HG03342 (cell line): ENCODE data around the gene NUAK1.

Source experiments
- ATAC-seq: cut with Tn5 transposase; IDR thresholded peaks from one replicate; pipeline ENCODE4 v1.9.1; 2021; ENCODE audit warnings: mild to moderate bottlenecking, moderate library complexity; ENCODE audit not compliant: unreplicated experiment

NUAK1 gene

DNA sequence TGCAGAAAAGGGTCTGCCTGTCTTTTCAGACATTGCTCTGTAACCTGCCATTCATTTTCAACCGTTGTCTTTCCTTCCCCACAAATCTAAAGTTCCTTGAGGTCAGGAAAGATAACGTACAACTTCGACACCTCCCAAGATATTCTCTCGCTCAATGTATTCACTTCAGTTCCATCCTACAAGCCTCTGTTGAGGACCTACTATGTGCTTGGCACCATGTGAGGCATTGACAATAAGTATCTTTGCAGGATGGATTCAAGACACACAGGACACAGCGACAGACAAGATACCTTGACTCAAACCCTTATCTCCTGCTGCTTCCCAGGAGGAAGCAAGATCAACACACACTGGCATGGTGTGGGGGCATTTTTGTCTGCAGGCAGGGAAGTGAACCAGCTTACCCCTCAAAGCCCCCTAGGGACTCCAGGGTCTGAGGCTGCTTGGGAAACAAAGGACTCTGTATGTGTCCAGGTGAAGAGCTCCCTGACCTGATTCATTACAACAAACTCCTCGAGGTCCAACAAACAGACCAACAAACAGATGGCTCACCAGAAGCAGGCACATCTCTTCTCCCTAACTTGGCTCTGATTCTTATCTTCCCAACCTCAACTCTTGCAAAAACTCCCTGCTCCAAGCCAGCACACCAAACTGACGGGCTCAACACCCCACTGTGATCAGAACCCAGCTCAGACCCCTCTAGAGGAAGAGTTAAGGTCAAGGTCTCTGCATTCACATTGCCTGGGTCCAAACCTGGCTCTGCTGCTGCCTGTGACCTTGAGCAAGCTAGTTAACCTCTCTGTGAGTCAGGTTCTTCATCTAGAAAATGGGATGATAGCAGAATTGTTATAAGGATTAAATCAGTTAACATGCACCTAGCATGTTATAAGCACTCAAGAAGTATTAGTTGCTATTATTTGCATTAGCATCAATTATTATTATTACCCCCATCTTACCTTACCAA, 6.3 kb downstream of the NUAK1 start:
- ATAC-seq = no peak

DNA sequence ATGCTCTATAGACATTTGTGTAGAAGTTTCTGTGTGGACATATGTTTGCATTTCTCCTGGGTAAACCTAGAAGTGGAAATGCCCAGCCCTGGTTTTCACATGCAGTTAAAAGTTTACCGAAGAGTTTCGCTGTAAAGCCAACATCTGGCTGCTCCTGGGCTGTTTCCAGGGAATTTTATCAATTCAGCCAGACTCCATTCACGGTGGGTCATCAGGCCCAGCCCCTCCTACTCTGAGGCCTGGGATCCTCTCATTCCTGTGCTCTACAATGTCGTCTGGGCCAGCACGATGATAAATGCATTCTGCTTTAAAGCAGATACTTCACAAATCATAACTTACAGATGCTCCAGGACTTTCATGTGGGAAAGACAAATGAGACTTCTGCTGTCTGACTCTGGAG, 7.1 kb downstream of the NUAK1 start:
- ATAC-seq = no peak

DNA sequence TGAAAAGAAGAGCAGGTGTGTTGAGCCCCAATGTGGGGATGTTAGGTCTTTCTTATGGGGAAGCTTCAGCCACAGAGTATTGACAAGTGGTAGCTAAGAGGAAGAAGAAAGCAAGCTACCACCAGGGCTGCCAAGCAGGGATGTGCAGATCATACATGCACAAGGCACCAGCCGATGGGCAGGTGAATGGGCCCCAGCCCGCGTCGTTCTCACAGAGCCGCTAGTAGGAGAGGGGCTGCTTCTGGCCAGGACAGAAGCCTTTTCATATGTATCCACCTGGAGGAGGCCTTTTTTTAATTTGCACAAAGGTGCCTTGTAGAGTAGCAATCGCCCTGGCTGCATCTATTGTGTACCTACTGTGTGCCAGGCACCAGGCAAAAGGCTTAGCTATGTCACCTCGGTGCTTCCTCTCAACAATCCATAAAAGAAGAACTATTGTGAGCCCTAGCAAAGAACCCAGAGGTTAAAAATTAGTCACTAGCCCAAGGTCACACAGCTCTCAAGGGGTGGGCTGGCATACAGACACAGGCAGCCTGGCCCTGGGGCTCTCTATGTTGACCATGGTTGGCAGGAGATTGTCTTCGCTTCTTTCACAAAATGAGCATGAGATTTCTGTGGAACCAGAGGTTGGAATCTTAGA, 8.2 kb downstream of the NUAK1 start:
- ATAC-seq = no peak

DNA sequence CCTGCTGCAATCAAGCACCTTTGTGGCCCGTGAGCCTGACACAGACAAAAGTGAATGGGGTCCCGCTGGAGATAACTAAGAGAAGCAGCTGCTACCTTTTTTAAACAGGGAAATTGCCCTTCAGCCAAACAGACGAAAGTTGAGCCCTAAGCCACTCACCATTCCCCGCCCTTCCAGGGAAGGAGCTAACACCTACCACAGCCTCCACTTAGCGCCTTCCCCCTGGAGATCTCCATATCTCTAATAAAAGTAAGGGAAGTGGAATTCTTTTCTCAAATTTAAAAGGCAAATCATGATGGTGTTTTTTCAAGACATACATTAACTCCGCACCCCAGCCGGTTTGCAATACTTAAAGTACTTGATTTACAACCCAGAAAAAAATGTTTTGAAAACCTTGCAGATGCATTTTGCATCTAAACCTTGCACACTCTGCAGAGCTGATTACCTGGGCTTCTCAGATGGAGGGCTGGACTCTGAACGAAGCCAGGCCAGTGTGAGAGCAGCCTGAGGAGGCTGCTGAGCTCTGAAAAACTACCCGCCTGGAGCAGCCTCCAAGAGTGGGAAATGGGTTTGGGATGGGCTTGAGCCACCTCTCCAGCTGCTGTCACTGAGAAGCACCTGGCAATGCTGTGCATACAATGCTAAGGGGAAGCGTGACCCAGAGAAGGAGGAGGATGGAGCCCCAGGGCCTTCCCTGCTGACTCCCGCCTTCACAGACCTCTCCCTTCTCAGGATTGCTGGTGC, 10.0 kb downstream of the NUAK1 start:
- ATAC-seq = no peak

DNA sequence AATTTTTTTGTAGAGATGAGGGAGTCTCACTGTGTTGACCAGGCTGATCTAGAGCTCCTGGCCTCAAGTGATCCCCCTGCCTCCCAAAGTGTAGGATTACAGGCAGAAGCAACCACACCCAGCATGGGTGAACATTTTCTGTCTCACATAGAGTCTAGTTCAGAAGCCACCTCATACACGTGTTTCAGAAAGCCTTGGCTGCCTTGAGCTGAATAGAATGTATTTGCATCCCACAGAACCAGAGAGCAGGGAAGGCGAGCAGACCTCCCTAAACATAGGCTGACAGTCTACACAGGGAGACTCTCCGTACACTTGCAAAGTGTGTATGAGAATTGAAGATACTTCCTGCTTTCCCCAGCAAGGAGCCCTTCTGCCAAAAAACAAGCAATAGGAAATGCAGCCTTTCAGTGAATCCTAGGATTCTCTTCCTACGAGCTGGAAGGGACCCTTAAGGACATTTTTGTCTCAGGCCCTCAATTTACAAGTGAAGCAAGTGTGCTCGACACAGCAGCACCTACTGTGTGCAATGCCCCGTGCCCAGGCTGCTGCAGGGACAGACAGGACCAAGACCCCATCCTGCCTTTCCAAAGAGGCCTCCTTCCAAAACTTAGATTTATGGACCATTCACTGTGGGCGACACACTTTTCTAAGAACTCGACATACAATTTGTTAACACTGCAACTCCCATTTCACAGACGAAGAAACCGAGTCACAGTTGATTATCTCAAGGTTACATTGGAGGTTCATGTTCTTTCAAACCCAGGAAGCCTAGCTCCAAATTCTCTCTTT, 11.2 kb downstream of the NUAK1 start:
- no peak for ATAC-seq

DNA sequence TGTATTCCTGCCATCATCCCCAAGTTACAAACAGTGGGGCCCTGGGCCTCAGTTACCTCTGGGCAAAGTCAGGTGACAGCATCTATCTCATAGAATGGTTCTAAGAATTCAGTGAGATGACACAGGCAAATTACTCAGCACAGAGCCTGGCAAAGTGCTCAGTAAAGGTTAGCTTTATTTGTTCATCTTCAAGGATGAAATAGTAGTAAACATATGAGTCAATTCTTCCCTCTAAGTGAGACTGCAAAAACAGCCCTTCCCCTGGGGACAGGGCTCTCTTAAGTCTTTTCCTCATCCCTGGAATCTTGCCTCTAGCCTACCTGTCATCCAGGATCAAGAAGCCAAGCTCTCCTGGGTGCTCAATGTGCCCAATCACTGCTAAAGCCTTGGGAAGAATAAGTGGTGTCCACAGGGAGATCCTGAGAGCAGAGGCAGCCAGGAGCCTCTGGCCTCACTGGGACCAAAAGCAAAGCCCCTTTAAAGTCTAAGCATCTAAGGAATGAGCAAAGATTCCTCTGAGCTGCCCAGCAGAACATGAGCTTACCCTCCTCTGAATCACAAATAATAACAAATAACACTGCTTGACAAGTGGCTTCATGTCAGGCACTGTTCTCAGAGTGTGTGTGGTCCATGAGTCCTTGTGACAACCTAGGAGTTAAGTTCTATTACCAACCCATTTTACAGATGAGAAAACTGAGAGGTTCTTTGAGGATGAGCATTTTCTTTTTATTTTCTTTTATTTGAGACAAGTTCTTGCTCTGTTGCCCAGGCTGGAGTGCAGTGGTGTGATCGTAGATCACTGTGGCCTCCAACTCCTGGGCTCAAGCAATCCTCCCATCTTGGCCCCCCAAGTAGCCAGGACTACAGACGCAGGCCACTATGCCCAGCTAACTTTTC, 12.1 kb downstream of the NUAK1 start:
- ATAC-seq = no peak

DNA sequence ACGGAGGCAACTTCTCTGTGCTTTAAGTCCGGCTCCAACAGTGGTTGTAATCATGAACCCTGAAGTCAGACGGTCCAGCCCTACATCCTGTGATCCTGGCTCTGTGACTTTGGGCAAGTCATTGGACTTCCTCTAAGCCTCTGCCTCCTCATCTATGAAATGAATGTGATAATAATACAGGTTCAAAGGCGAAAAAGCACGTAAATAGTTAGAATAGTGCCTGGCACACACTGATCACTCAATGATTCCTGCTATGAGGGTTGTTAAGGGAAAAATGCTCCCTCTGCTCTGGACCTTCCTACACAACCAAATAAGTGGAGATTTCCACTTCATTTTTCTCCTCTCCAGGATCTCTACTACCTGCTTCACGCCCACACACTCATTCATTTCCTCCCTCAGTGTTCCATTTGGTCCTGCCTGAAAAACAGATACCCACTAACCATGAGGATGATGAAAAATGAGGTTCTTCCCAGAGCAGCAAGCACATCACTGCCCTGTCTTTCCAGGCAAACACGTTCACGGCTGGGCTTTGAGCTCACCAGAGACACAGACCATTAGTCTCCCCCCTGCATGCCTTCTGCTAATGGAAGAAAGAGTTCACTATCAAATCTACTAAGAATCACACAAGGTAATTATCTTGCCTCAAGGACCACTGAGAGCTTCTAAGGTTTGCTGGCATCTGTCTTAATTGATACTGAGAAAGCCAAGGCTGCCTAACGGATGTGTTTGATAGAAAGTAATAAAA, 13.2 kb downstream of the NUAK1 start:
- no peak for ATAC-seq

DNA sequence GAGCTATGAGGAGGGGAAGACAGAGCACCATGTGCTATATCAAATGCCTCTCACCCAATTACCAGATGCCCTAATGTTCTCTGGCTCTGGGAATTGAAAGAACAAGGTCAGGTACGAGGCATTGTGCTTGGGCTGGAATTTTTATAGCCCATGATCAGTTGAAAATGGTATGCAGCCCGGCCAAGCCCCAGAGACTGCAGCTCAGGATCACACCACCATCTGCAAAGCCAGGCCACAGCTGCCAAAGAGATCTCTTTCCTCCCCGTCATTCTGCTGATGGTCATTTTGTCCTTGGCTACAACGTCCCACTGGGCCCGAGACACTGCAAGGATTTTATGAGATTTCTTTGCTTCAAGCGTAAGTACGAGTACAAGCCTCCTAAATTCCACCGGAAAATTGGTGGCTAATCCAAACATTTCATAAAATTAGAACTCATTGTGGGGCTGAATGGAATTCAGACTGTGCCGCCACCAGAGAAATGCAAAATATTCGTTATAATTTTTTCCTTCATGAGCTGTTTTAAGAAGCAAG, 15.1 kb downstream of the NUAK1 start:
- no peak for ATAC-seq

DNA sequence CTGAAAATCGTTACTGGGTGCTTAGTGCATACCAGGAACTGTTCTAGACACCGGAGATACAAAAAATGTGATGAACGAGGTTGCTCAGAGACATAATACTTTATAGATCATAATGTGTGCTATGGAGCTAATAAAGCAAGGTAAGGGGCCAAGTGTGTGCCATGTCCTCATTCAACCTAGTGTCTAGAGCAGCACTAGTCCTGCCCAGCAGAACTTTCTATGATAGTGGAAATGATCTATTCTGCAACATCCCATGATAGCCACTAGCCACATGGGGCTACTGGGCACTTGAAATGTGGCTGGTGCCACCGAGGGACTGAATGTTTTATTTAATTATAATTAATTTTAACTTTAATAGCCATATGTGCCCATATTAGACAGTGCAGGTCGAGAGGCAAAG, 15.6 kb downstream of the NUAK1 start:
- no peak for ATAC-seq

DNA sequence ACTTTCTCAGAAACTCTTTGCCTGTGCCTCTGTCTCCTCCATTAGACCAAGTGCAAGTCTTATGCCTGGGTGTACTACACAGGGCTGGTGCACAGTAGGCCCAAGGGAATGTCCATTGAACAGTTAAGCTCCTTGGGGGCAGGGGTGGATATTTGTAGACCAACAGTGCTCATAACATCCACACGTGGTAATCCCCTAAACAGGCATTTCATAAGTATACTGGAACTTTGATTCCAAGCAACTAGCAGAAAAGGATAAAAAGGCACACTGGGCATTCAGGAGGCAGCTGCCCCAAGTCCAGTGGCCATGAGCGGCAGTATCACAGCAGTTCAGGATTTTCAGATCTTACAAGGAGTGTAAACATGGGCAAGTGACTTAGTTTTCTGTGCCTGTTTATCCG, 16.8 kb downstream of the NUAK1 start:
- ATAC-seq = no peak

DNA sequence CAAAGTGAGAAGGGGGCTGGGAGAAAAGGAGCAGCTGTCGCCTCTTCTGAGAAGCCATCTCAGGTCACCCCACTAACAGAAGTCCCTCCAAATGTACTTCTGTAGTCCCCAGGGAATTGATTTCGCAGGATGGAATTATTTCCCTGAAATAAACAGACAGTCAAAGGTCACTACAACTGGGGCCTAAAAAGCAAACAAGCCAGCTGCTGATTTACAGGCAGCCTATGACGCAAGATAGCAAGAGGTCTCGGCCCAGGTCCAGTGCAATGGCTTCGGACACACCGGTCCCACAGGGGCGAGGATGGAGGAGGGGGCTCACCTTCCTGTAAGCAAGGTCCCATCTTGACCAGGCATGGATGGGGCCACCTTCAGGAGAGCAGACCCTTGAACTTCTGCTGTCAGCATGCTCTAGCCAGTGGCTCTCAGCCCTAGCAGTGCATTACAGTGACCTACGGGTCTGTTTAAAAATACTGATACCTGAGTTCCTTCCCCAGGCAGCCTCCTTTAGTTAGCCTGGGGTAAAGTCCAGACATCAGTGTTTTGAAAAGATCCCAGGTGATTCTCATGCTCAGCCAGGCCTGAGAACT, 18.1 kb downstream of the NUAK1 start:
- no peak for ATAC-seq

DNA sequence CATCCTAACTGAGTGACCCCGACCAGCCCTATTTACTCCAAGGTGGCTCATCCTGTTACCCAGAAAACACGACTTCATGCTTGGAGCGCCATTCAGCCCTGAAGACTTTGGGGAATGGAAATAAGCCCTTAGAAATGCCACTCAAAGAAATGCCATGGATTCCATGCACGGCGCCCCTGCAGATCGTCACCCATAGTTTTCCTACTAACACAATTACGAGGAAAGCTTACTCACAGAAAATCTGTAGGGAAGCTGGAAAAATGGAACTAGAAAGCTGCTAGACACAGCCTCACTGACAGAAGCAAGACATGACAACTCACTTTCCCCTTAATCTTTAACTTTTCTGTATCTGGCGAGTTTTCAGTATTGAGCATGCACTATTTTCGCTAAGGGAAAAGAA, 19.5 kb downstream of the NUAK1 start:
- ATAC-seq = no peak

DNA sequence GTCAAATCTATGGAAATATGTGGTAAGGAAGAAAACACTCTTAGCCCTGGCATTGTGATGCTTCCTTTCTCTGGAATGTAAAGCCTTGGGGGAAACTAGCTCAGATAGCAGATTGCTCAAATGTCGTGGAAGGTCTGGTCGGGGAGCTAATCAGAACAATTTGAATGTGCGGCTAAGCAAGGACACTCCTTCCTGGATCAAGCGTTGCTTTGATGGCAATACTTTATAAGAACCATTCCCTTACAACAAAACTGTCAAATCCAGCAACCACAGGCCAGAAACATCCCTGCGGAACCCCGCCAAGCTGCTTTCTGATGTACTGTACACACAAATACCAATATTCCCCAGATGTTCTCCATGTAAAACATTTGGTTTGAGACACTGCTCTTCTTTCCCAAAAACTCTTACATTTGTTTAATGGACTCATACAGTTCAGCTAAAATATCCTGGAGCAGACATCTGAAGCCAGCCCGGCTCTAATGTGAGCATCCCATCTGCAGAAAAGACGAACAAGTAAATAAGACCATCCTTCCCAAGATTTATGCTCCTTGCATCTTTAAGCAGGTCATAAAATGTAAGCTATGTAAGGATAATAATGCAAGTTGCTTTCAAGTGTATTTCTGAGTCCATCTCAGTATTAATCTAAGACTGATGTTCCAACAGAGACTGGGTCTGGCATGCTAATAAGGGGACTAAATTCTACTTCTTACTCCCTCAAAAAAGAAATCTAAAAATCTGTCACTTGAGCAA, 20.2 kb downstream of the NUAK1 start:
- no peak for ATAC-seq

DNA sequence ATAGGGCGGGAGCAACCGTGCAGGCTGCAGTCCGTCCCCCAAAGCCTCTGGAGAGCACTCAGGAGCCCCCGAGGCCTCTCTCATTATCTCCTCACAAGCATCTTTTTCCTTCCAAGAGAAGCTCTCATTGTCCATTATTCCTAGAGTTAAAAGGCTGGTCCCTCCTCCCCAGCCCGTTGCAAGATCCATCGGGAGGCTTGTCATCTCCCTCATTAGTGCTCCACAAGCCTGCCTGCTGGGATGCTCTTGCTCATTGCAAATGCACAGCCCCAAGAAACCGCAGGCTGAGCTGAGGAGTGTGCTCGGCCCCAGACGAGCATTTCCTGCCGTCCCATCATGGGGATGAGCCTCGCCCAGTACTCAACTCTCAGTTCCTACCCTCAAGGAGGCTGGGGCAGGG, 23.3 kb downstream of the NUAK1 start:
- ATAC-seq = no peak

DNA sequence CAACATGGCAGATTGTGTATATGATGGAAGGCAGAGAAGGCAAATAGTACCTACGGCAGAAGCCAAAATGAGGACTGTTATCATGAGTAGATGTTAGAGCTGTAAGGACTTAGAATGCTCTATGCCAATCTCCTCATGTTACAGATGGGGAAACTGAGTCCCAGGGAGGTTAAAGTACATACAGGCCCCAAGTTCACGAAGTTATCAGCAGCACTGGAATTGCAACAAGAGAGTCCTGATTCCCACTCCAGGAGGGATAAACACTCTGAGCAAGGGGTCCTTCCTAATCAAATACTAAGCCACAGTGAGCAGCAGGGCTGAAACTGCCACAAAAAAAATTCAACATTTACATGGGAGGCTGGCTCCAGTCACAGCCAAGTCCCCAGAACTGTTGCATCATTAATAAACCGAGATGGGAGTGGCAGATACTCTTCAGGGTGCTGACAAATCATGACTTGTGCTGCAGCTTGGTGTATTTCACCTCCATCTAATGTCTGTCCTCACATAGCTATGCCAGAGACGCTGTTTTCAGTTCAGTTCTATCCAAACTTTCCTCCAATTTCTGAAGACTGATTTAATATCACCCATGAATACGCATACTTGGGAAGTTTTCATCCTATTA, 24.2 kb downstream of the NUAK1 start:
- no peak for ATAC-seq

DNA sequence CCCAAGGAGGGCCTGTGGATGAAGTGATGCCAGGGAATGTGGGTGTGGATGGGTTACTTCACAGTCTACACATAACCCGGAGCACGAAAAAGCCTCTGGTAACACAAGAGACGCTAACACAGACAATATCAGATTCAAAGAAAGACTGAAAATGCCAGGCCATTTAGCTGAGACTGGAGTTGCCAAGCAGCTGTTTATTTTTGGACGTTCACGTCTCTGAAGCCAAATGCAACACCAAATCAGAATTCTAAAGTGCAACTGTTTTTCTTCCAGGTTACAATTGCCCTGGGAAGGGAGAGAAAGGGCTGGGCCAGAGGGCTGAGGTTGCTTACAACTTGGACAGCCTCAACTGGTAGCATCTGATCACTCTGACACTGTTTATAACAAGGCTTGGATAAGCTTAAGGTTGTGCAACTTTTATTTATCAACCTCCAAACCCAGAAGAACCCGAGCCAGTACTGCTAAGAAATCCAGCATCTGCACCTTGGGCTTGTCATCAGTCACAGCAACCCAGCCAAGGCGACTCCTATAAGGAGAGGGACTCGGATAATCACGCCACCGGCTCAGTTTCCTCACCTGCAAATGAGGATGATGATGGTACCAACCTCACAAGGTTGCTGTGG, 24.8 kb downstream of the NUAK1 start:
- ATAC-seq = no peak

DNA sequence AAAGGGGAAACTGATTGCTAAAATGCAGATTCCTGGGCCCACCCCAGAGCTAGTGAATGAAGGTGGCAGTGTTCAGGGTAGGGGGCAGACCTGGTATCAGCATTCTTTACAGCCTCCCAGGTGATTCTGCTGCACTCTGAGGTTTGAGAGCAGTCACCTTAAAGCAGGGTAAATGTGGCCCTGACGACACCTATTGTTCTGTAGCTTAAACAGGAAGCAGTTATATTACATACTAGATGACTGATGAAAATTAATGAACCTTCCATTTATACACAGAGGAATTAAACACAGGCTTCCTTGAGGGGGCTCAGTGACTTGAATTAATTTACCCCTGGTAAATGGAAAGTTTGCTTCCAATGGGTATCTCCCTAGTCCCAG, 25.3 kb downstream of the NUAK1 start:
- no peak for ATAC-seq
